Dendritic cell treated with granulocyte-macrophage colony-stimulating factor and Interleukin-4, amounts not matched to agents 40 ng/mL and 50 ng/mL, for 4 days (primary cell): ENCODE results near the gene AK8.

Source experiments
- H3K27ac Mint-ChIP-seq: one replicate; pipeline ENCODE4 v1.8.0; 2022; ENCODE audit warnings: mild to moderate bottlenecking, mixed read lengths
- H3K27me3 Mint-ChIP-seq: one replicate; pipeline ENCODE4 v1.8.0; 2022; ENCODE audit warnings: mild to moderate bottlenecking, mixed read lengths
- H3K36me3 Mint-ChIP-seq: one replicate; pipeline ENCODE4 v1.8.0; 2022; ENCODE audit warnings: low read depth, mixed read lengths
- H3K4me1 Mint-ChIP-seq: one replicate; pipeline ENCODE4 v1.8.0; 2022; ENCODE audit warnings: low read depth, mixed read lengths
- H3K4me3 Mint-ChIP-seq: one replicate; pipeline ENCODE4 v1.8.0; 2022; ENCODE audit warnings: mild to moderate bottlenecking, moderate library complexity, mixed read lengths
- H3K9me3 Mint-ChIP-seq: one replicate; pipeline ENCODE4 v1.8.0; 2022; ENCODE audit warnings: mixed read lengths
- intact Hi-C: fragments of 100-400 bp; cut with micrococcal nuclease; formaldehyde crosslinking; loops from one replicate; pipeline ENCODE4 v1.15.0; 2022

The AK8 gene

GRCh38 chr9:132797861-132798659, 80.0 kb downstream of the AK8 start:
- Mint-ChIP-seq H3K27me3 (peaks cover 46% of the 10 kb centered on the region), H3K36me3 (no peaks in the 10 kb centered on the region), H3K9me3 (peaks cover 7% of the 10 kb centered on the region), H3K4me3 (no peak overlapping the region), H3K27ac (no peak overlapping the region), H3K4me1 (no peaks in the 10 kb centered on the region)
- intact Hi-C loops, result loop anchor here (10.0 kb wide), 1 partner anchor 103 kb away; no protein-coding TSS in a partner anchor

GRCh38 chr9:132795511-132796303, 82.4 kb downstream of the AK8 start:
- peaks cover 43% of the 10 kb centered on the region for H3K27me3 Mint-ChIP-seq

DNA sequence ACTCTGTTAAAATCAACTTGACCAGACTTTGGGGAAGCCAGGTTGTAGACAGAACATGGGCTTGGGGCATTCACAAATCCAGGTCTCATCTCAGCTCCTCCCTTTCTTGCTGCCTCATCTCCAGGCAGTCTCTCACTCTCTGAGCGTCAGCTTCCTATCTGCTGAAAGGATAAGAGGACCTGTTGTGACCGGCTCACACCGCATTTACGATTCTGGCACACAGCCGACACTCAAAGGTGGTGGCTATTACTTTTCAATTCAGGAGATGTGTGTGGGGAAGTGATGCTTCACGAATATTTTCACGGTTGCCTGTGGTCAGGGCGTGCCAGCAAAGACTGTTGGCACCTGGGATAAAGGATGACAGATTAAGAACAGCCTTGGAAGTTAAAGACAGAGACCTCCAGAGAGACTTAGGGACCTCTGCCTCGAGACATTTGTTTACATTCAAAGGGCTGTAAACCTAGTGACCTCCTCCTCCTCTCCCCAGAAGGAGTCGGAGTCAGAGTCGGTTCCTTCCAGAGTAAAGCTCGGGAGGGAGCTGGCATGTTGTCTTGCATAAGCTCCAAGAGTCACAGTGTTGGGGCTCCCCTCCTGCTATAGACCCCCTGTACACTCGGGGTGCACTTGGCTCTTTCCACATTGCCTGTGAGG, 83.2 kb downstream of the AK8 start:
- Mint-ChIP-seq H3K27me3 (peaks cover 42% of the 10 kb centered on the region), H3K27ac (no peak overlapping the region), H3K4me3 (no peak overlapping the region), H3K4me1 (no peaks in the 10 kb centered on the region), H3K9me3 (no peaks in the 10 kb centered on the region), H3K36me3 (no peaks in the 10 kb centered on the region)
- intact Hi-C loops, result loop anchor here (10.0 kb wide), 1 partner anchor 100 kb away; no protein-coding TSS in a partner anchor

More at GRCh38 chr9:132795511-132796303, 82.4 kb downstream of the AK8 start:
- no peak overlapping the region for H3K27ac Mint-ChIP-seq
- intact Hi-C loops, result loop anchor here (10.0 kb wide), 1 partner anchor 101 kb away; no protein-coding TSS in a partner anchor
- no peaks in the 10 kb centered on the region for H3K9me3 Mint-ChIP-seq
- no peaks in the 10 kb centered on the region for H3K4me1 Mint-ChIP-seq
- no peaks in the 10 kb centered on the region for H3K36me3 Mint-ChIP-seq
- H3K4me3 Mint-ChIP-seq, result no peak overlapping the region

GRCh38 chr9:132793606-132794580, 84.2 kb downstream of the AK8 start:
- H3K9me3 Mint-ChIP-seq, result no peaks in the 10 kb centered on the region
- H3K4me3 Mint-ChIP-seq, result no peak overlapping the region
- peaks cover 32% of the 10 kb centered on the region for H3K27me3 Mint-ChIP-seq
- H3K27ac Mint-ChIP-seq, result no peak overlapping the region
- no peaks in the 10 kb centered on the region for H3K4me1 Mint-ChIP-seq
- intact Hi-C loops, result loop anchor here (10.0 kb wide), 1 partner anchor 99 kb away; no protein-coding TSS in a partner anchor
- no peaks in the 10 kb centered on the region for H3K36me3 Mint-ChIP-seq

GRCh38 chr9:132792547-132792946, 85.5 kb downstream of the AK8 start:
- peaks cover 6% of the 10 kb centered on the region for H3K9me3 Mint-ChIP-seq

DNA sequence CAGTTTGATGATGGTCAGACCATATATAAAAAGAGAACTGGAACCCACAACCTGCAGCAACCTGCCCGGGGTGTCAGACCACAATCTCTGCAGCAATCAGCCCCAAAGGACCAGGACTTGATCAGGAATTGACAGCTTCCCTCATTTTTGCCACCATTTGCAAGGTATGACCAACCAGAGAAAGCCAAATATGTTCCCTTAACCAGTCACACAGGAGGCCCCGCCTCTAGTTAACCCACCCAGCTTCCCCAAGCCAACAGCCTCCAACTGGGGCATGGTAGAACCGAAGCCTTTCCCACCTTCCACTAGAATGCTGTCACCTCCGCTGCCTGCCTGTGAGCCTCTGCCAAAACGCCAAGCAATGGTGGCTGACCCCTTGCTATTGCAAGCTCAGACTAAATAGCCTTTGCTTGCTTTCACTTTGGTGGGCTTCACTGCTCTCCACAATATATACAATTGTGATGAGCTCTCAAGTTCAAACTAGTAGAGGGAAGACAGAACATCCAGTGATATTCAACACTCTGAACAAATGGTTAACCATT, 86.3 kb downstream of the AK8 start:
- Mint-ChIP-seq H3K4me3 (no peak overlapping the region), H3K9me3 (peaks cover 6% of the 10 kb centered on the region), H3K27me3 (peaks cover 29% of the 10 kb centered on the region), H3K27ac (no peak overlapping the region), H3K36me3 (no peaks in the 10 kb centered on the region), H3K4me1 (peaks cover 15% of the 10 kb centered on the region)
- intact Hi-C loops, result loop anchor here (10.0 kb wide), 1 partner anchor 97 kb away; no protein-coding TSS in a partner anchor

More at GRCh38 chr9:132792547-132792946, 85.5 kb downstream of the AK8 start:
- Mint-ChIP-seq H3K27ac (no peak overlapping the region), H3K36me3 (no peaks in the 10 kb centered on the region), H3K4me1 (peaks cover 9% of the 10 kb centered on the region), H3K4me3 (no peak overlapping the region), H3K27me3 (peaks cover 25% of the 10 kb centered on the region)
- intact Hi-C loops, result loop anchor here (10.0 kb wide), 1 partner anchor 98 kb away; no protein-coding TSS in a partner anchor

DNA sequence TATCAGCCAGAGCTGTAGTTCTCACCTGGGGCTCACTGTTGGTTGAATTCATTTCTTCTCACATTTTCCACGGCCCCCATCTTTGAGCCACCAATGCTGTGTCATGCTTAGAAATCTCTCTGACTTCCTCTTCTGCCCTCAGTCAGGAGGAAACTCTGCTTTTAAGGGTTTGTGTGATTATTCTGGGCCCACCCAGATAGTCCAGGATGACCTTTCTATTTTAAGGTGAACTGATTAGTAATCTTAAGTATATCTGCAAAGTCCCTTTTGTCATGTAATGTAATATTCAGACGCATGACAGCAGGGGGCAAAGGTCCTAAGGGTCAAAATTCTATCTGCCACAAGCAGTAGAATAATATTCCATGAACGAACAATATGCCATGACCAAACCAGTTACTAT, 88.4 kb downstream of the AK8 start:
- H3K4me1 Mint-ChIP-seq, result peaks cover 15% of the 10 kb centered on the region
- H3K36me3 Mint-ChIP-seq, result no peaks in the 10 kb centered on the region
- intact Hi-C loops, result loop anchor here (10.0 kb wide), 1 partner anchor 95 kb away; no protein-coding TSS in a partner anchor
- H3K9me3 Mint-ChIP-seq, result peaks cover 6% of the 10 kb centered on the region
- no peak overlapping the region for H3K27ac Mint-ChIP-seq
- peaks cover 31% of the 10 kb centered on the region for H3K27me3 Mint-ChIP-seq
- H3K4me3 Mint-ChIP-seq, result no peak overlapping the region

GRCh38 chr9:132788378-132788777, 89.7 kb downstream of the AK8 start:
- intact Hi-C loops, result no loop called here
- Mint-ChIP-seq H3K4me3 (no peak overlapping the region), H3K9me3 (peaks cover 6% of the 10 kb centered on the region), H3K27me3 (peaks cover 27% of the 10 kb centered on the region), H3K36me3 (no peaks in the 10 kb centered on the region), H3K4me1 (peaks cover 15% of the 10 kb centered on the region), H3K27ac (no peak overlapping the region)

- Mint-ChIP-seq H3K9me3 (peaks cover 6% of the 10 kb centered on the region), H3K36me3 (no peaks in the 10 kb centered on the region), H3K4me3 (no peak overlapping the region), H3K4me1 (peaks cover 15% of the 10 kb centered on the region), H3K27ac (no peak overlapping the region), H3K27me3 (peaks cover 26% of the 10 kb centered on the region)
- intact Hi-C loops, result no loop called here
Measured at GRCh38 chr9:132787748-132788159, 90.3 kb downstream of the AK8 start.

DNA sequence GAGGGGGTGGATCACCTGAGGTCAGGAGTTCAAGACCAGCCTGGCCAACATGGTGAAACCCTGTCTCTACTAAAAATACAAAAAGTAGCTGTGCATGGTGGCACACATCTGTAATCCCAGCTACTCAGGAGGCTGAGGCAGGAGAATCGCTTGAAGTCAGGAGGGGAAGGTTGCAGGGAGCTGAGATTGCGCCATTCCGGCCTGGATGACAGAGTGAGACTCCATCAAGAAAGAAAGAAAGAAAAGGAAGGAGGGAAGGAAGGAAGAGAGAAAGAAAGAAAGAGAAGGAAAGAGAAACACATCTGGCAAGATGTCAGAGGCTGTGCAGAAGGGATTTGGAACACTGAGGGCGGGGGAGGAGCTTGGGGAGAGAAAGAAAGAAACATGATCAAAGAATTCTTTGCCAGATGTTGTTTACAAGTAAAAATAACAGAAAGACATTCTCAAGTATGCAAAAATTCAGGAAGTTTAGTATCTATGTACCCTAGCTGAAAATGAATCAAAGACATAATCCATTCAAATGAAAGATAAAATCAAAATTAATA, 93.7 kb downstream of the AK8 start:
- peaks cover 28% of the 10 kb centered on the region for H3K4me1 Mint-ChIP-seq
- peaks cover 6% of the 10 kb centered on the region for H3K9me3 Mint-ChIP-seq
- intact Hi-C loops, result no loop called here
- peaks cover 38% of the 10 kb centered on the region for H3K27me3 Mint-ChIP-seq
- H3K27ac Mint-ChIP-seq, result no peak overlapping the region
- no peak overlapping the region for H3K4me3 Mint-ChIP-seq
- no peaks in the 10 kb centered on the region for H3K36me3 Mint-ChIP-seq

- Mint-ChIP-seq H3K4me1 (peaks cover 24% of the 10 kb centered on the region), H3K27ac (no peak overlapping the region), H3K36me3 (no peaks in the 10 kb centered on the region), H3K9me3 (no peaks in the 10 kb centered on the region), H3K4me3 (no peak overlapping the region), H3K27me3 (peaks cover 38% of the 10 kb centered on the region)
- intact Hi-C loops, result no loop called here
Measured at GRCh38 chr9:132783006-132783405, 95.1 kb downstream of the AK8 start.

DNA sequence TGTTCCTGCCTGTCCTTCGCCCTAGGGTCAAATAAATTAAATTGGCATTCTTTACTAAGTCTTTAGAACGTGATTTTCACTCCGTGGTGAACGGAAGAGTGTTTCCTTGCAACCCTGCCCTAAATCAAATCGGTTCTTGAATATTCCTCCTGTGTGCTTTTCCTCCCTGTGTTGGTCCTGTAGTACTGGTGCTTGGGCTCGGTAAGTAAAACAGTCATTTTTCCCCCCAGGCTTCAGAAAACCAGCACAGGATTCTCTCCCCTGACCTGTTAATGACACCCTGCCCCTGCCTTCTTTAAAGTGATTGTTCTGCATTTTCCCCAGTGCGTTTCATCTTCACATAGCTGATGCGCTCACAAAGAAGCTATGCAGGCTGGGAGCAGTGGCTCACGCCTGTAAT, 96.0 kb downstream of the AK8 start:
- no peak overlapping the region for H3K4me3 Mint-ChIP-seq
- no peak overlapping the region for H3K27ac Mint-ChIP-seq
- H3K36me3 Mint-ChIP-seq, result no peaks in the 10 kb centered on the region
- peaks cover 35% of the 10 kb centered on the region for H3K27me3 Mint-ChIP-seq
- H3K4me1 Mint-ChIP-seq, result peaks cover 14% of the 10 kb centered on the region
- intact Hi-C loops, result no loop called here
- H3K9me3 Mint-ChIP-seq, result no peaks in the 10 kb centered on the region
